Measurements from ENCODE around the gene HOXD10.
A peak's percentile ranks its signal among the peaks of the same experiment; 100 is the strongest.

The HOXD10 gene

DNA sequence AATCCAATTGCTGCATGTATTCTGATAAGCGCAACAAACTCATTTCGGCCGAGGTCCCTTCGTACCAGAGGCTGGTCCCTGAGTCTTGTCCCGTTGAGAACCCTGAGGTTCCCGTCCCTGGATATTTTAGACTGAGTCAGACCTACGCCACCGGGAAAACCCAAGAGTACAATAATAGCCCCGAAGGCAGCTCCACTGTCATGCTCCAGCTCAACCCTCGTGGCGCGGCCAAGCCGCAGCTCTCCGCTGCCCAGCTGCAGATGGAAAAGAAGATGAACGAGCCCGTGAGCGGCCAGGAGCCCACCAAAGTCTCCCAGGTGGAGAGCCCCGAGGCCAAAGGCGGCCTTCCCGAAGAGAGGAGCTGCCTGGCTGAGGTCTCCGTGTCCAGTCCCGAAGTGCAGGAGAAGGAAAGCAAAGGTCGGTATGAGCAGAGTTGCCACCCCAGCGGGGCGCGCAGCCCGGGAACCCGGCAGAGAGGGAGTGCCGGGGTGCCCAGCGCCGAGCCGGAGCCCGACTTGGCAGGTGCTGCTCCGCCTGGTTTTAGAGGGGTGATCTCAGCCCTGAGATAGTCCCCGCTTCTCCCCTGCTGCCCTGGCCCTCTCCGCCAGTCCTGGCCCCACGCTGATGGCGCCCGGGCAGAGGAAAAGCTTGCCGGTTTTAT, 714 bp downstream of the HOXD10 start:
- TF ChIP-seq, protein P1, sequence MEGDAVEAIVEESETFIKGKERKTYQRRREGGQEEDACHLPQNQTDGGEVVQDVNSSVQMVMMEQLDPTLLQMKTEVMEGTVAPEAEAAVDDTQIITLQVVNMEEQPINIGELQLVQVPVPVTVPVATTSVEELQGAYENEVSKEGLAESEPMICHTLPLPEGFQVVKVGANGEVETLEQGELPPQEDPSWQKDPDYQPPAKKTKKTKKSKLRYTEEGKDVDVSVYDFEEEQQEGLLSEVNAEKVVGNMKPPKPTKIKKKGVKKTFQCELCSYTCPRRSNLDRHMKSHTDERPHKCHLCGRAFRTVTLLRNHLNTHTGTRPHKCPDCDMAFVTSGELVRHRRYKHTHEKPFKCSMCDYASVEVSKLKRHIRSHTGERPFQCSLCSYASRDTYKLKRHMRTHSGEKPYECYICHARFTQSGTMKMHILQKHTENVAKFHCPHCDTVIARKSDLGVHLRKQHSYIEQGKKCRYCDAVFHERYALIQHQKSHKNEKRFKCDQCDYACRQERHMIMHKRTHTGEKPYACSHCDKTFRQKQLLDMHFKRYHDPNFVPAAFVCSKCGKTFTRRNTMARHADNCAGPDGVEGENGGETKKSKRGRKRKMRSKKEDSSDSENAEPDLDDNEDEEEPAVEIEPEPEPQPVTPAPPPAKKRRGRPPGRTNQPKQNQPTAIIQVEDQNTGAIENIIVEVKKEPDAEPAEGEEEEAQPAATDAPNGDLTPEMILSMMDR (IDR thresholded peaks at IDR 0.05; ENCODE audit: low read depth, low read length), result no peak
- peaks cover 21% of the 10 kb centered on the region for H3K9me3 ChIP-seq (ENCODE audit: severe bottlenecking)
- H3K4me3 ChIP-seq (ENCODE audit: low read depth, low read length), result no peak overlapping the region
- H3K36me3 ChIP-seq, result no peaks in the 10 kb centered on the region
- peaks cover 98% of the 10 kb centered on the region for H3K27me3 ChIP-seq (ENCODE audit: insufficient read depth, low read depth, severe bottlenecking)
- no peak overlapping the region for H3K27ac ChIP-seq
- no peak for DNase-seq

DNA sequence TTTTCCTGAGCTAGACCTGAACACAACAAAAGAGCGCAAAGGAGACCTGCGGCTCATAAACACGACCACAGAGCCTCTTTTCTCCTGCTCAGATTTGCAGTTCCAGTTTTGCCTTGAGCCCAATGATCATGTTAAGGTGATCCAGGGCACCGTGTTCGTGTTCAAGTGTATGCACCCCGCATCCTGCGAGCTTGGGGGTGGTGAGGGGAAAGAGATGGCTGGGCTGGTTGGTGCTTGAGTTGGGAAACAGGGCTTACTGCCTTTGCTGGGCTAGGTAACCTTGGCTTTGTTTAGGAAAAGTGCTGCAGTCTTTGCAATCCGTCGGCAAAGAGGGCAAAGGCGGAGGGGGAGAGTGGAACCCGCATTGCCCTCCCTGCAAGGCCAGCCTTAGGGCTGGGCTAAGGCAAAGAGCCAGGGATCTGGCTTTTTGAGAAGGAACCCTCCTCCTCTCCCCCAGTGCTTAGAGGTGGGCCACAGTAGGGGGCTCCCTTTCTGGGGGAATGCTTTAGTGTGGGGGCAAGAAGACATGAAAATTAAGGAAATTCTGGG, 1.3 kb downstream of the HOXD10 start:
- peaks cover 98% of the 10 kb centered on the region for H3K27me3 ChIP-seq (ENCODE audit: insufficient read depth, low read depth, severe bottlenecking)
- H3K27ac ChIP-seq, result no peak overlapping the region
- no peak overlapping the region for H3K4me3 ChIP-seq (ENCODE audit: low read depth, low read length)
- no peak for DNase-seq
- TF ChIP-seq, protein P1 (IDR thresholded peaks at IDR 0.05; ENCODE audit: low read depth, low read length), result no peak
- peaks cover 21% of the 10 kb centered on the region for H3K9me3 ChIP-seq (ENCODE audit: severe bottlenecking)
- no peaks in the 10 kb centered on the region for H3K36me3 ChIP-seq

DNA sequence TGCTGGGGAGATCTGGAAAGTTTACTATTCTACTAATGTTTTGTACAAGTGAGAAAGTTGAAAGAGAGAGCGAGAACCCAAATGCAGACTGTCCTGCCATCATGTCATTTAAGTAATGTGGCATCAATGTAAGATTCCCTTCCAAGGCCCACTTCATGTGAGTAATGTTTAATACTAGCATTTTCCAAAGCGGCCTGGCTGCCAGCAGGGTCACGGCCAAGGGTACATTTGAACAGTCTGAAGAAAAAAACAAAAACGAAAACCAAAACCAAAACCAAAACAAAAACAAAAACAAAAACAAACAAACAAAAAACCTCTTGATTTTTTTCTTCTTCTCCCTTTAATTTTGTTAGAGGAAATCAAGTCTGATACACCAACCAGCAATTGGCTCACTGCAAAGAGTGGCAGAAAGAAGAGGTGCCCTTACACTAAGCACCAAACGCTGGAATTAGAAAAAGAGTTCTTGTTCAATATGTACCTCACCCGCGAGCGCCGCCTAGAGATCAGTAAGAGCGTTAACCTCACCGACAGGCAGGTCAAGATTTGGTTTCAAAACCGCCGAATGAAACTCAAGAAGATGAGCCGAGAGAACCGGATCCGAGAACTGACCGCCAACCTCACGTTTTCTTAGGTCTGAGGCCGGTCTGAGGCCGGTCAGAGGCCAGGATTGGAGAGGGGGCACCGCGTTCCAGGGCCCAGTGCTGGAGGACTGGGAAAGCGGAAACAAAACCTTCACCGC, 2.2 kb downstream of the HOXD10 start:
- Histone ChIP-seq H3K36me3 (no peaks in the 10 kb centered on the region), H3K4me3 (ENCODE audit: low read depth, low read length) (no peak overlapping the region), H3K9me3 (ENCODE audit: severe bottlenecking) (peaks cover 21% of the 10 kb centered on the region), H3K27ac (no peak overlapping the region), H3K27me3 (ENCODE audit: insufficient read depth, low read depth, severe bottlenecking) (peaks cover 98% of the 10 kb centered on the region)
- TF ChIP-seq, protein P1 (IDR thresholded peaks at IDR 0.05; ENCODE audit: low read depth, low read length), result peak; percentile 66
- DNase-seq, result peak; percentile 49

DNA sequence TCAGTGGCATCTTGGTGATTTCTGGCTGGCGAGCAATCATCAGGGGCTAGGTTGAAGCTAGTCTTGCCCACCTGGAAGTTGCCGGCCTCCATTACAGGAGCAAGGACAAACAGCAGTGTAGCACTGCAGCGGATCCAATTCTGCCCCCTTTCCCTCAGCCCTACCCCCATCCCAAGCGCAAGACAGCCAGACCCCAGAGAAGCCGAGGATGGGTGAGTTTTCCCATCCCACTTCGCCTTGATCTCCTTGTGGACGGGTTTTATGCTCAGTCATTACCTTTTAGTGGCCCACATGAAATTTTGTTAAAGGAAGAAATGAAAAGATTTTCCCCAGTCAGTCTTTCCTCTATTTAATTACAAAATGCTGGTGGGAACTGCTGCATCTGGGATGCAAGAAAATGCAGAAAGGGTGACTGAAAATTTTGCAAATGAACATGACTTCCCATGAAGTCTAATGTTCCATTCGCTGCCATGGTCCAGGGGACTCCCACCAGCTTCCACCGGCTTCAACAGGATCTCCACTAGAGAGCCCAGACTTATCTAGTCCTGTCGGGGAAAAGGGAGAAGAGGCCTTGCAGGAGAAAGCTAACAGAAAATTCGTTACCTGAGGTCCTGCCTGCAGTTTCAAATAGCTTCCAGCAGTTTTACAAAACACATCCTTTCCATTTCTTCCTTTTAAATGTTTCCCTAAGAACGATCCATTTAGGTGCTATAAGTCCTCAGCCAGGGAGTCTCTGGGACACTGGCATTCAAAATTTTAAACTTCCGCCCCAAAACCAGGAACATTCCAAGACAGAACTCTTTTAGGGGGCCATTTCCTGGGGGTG, 4.0 kb downstream of the HOXD10 start:
- TF ChIP-seq, protein P1 (IDR thresholded peaks at IDR 0.05; ENCODE audit: low read depth, low read length), result no peak
- H3K4me3 ChIP-seq (ENCODE audit: low read depth, low read length), result no peak overlapping the region
- no peak overlapping the region for H3K27ac ChIP-seq
- H3K9me3 ChIP-seq (ENCODE audit: severe bottlenecking), result peaks cover 21% of the 10 kb centered on the region
- no peaks in the 10 kb centered on the region for H3K36me3 ChIP-seq
- H3K27me3 ChIP-seq (ENCODE audit: insufficient read depth, low read depth, severe bottlenecking), result peaks cover 98% of the 10 kb centered on the region
- no peak for DNase-seq

DNA sequence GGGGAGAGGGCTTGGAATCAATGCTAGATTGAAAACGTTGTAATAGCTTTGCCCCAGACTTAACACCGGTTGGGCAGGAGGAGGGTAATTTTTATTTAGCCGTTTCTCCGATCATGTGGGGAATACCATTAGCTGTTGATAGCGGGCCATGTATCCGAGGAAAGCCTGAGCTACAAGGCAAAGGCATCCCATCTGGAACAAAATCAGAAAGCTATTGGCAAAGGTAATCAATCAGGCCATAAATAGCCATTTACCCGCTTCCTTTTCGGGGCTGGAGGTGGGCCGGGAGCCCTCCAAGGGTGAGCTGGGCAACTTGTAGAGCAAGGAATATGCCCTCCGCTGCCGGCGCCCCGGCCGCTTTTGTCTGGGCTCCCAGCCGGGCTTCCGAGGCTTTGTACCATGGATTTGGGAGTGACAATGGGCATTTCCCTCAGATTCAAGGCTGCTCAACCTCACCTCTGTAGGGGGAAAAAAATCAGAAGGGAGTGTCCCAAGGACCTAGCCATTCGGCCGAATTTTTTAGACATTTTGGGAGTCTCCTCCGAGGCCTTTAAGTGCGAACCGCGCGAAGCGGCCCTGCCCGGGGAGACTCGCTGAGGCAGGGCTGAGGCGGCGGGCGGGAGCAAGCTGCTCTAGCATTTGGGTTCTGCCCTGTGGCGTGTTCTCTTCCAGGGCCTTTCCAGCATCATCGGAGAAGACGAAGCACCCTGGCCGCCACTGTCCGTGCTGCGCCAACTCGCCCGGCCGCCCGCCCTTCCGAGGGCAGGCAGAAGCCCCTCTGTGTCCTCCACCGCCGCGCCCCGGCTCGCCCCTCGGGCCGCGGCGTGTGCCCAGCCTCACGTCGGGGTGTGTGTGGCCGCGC, 4.8 kb downstream of the HOXD10 start:
- H3K27me3 ChIP-seq (ENCODE audit: insufficient read depth, low read depth, severe bottlenecking), result peaks cover 98% of the 10 kb centered on the region

More for the DNA sequence above, 4.8 kb downstream of the HOXD10 start:
- Histone ChIP-seq H3K9me3 (ENCODE audit: severe bottlenecking) (peaks cover 18% of the 10 kb centered on the region), H3K4me3 (ENCODE audit: low read depth, low read length) (no peak overlapping the region), H3K27ac (no peak overlapping the region), H3K36me3 (no peaks in the 10 kb centered on the region)
- DNase-seq, result no peak
- TF ChIP-seq, protein P1 (IDR thresholded peaks at IDR 0.05; ENCODE audit: low read depth, low read length), result no peak
